ENCODE results near the gene APH1A.

Gene APH1A

DNA sequence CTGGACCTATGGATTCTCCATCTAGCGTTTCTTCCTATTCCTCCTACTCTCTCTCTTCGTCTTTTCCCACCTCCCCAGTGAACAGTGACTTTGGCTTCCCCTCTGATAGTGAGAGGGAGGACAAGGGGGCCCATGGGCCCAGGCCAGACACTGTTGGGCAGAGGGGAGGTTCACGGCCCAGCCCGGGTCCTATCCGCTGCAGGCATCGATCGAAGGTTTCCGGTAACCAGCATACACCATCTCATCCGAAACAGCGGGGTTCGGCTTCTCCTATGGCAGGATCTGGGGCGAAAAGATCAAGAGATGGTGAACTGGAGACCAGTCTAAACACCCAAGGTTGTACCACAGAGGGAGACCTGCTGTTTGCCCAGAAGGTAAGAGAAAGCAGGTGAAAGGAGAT is 14.4 kb upstream of the APH1A start:
- no peak for DNase-seq (ENCODE audit: low read depth)
- no peak for TF ChIP-seq CTCF (IDR thresholded peaks at IDR 0.05; ENCODE audit: low read depth, low read length)
- no peak overlapping the region for H3K4me3 ChIP-seq (ENCODE audit: low read depth, low read length)

DNA sequence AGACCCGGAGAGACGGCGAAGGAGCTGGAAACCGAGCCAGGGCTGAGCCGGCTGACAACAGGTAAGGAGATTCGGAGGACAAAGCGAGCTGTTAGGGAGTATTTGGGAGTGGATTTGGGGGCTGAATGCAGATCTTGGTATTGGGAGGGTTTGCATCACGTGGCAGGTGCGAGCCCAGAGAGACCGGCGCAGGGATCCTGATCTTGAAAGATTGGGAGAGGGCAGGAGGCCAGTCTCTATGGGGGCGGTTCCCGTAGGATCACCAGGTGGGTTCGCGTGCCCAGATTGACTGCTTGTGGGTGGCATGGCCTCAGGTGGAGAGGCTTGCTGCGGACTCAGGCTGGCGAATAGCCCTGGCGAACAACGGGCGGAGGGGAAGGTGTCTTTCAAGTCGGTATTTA is 13.7 kb upstream of the APH1A start:
- DNase-seq (ENCODE audit: low read depth), result no peak
- no peak overlapping the region for H3K4me3 ChIP-seq (ENCODE audit: low read depth, low read length)
- TF ChIP-seq MYC (IDR thresholded peaks at IDR 0.05; ENCODE audit: low read depth, low read length), result no peak
- TF ChIP-seq MAX (IDR thresholded peaks at IDR 0.05; ENCODE audit: low read depth, low read length), result no peak
- no peak for TF ChIP-seq CTCF (IDR thresholded peaks at IDR 0.05; ENCODE audit: low read depth, low read length)
- no peak for TF ChIP-seq POLR2A (IDR thresholded peaks at IDR 0.05; ENCODE audit: extremely low read depth, insufficient read length)

GRCh38 chr1:150281758-150282557 is 13.1 kb upstream of the APH1A start, which contains the start of gene CIART:
TSS of gene CIART (plus strand) at chr1:150282554. CDS start at chr1:150283268, 714 bp downstream.
- H3K4me3 ChIP-seq (ENCODE audit: low read depth, low read length), result peak within 1 kb of the TSS; percentile 54
- no peak for TF ChIP-seq CTCF (IDR thresholded peaks at IDR 0.05; ENCODE audit: low read depth, low read length)
- TF ChIP-seq MYC (IDR thresholded peaks at IDR 0.05; ENCODE audit: low read depth, low read length), result no peak
- no peak for TF ChIP-seq MAX (IDR thresholded peaks at IDR 0.05; ENCODE audit: low read depth, low read length)
- TF ChIP-seq POLR2A (IDR thresholded peaks at IDR 0.05; ENCODE audit: extremely low read depth, insufficient read length), result no peak
- DNase-seq (ENCODE audit: low read depth), result peak; percentile 58

GRCh38 chr1:150281221-150281757 is 12.5 kb upstream of the APH1A start:
- TF ChIP-seq CTCF (IDR thresholded peaks at IDR 0.05; ENCODE audit: low read depth, low read length) (peak; percentile 76), MAX (IDR thresholded peaks at IDR 0.05; ENCODE audit: low read depth, low read length) (no peak), POLR2A (IDR thresholded peaks at IDR 0.05; ENCODE audit: extremely low read depth, insufficient read length) (no peak)
- DNase-seq (ENCODE audit: low read depth), result peak; percentile 77
- peak overlapping the region; percentile 54 for H3K4me3 ChIP-seq (ENCODE audit: low read depth, low read length)

DNA sequence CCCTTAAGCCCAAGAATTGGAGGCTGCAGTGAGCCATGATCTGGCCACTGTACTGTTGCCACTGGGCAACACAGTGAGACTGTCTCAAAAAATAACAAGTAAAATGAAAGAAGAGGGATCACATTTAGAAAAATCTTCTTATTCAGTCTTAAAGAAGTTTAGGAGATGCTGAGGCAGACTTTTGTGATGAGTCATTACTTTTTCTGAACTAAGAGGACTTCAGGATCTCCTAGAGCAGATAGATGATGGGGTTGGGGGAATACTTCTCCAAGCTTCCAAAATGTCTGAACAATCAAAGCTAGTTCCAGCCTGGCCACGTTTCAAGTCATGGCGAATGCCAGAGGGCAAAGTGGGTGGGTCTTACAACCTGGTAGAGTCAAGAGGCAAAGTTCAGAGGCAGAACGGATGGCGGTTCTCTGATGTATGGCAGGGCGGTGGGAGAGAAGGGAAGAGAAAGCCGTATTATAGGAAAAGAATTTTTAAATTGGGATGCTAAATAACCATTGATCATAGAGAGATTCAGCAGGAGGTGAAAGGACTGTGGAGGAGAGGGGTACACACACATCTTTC is 11.4 kb upstream of the APH1A start:
- DNase-seq (ENCODE audit: low read depth), result no peak
- H3K4me3 ChIP-seq (ENCODE audit: low read depth, low read length), result no peak overlapping the region
- TF ChIP-seq POLR2A (IDR thresholded peaks at IDR 0.05; ENCODE audit: extremely low read depth, insufficient read length) (no peak), MYC (IDR thresholded peaks at IDR 0.05; ENCODE audit: low read depth, low read length) (no peak)

DNA sequence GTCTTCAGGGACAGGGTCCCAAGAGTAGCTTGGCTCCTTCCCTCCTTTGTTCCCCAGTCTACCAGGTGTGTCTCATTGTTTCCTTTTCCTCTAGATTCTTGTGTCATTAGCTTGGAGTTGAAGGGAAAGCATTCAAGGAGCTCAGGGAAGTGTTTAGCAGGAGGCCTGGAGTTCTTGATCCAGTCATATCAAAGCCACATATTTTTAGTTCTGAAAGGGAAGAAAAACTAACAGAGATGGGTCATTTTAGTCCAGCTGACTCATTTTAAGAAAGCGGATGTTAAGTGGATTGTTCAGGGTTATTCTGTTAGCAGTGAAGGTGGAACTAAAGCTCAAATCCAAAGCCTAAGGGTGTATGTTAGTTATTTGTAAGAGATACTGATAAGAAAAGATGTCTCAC is 4.5 kb upstream of the APH1A start:
- H3K4me3 ChIP-seq (ENCODE audit: low read depth, low read length), result no peak overlapping the region

More for the DNA sequence above, 4.5 kb upstream of the APH1A start:
- no peak for TF ChIP-seq CTCF (IDR thresholded peaks at IDR 0.05; ENCODE audit: low read depth, low read length)
- TF ChIP-seq POLR2A (IDR thresholded peaks at IDR 0.05; ENCODE audit: extremely low read depth, insufficient read length), result no peak
- no peak for TF ChIP-seq MAX (IDR thresholded peaks at IDR 0.05; ENCODE audit: low read depth, low read length)
- TF ChIP-seq MYC (IDR thresholded peaks at IDR 0.05; ENCODE audit: low read depth, low read length), result no peak
- no peak for DNase-seq (ENCODE audit: low read depth)

Data from NB4 (cell line).